ENCODE measurements around the gene CMTM4. TPM values are rescaled to one million over a fixed set of nuclear protein-coding genes. Genes with fewer than 3 reads are reported as not detected.
A peak's percentile ranks its signal among the peaks of the same experiment; 100 is the strongest.

The CMTM4 gene
- total and polyA plus RNA-seq, 2 of the 8 experiments (the other 6 are each of a cell fraction or from before 2014, with no cell fraction given), result 35.3 to 51.7 TPM

DNA sequence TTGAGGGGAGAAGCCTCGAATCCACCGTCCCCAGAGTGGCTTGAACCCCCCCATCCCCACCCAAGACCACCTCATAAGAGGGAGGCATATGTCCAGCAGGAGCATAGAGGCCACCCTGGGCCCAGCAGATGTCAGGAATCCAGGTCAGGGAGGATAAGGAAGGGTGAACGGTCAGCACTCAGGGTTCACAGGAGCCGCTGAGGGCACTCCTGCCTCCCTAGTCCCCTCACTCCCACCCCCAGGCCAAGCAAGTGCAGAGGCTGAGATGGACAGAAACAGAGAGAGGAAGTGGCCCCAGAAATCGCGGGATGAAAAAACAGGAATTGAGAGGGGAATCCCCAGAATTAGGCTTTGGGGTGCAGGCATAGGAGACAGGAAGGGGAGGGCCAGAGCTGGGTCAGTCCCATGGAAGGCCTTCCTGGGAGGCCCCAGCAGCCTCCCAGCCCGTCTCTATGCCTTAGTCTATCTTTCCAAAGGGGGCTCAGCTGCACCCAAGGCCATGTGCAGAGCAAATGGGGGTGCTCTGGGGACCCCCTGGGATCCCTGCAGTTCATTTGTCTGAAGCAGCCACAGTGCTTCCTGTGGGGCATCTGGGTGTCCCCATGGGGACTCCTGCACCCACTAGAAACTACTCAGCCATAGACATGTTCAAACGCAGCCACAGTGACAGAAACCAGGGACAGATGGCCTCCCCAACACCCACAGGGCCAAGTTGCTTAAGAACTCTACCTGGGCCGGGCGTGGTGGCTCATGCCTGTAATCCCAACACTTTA, 90.4 kb downstream of the CMTM4 start:
- no peak overlapping the region for H3K27ac ChIP-seq (ENCODE audit: low read depth, low read length)
- H4K91ac ChIP-seq (replicated peaks; ENCODE audit: insufficient read length, low read length), result no peak overlapping the region
- H2AK5ac ChIP-seq (ENCODE audit: low read depth, low read length), result peak overlapping the region; percentile 69; the same call in 1 of the 2 replicates
- H3K23ac ChIP-seq (ENCODE audit: insufficient read length), result no peak overlapping the region
- POLR2A ChIA-PET (ENCODE audit: partially characterized antibody), result no interaction called here
- no peak overlapping the region for H2AFZ ChIP-seq (ENCODE audit: low read length)
- H2BK20ac ChIP-seq (ENCODE audit: low read length), result no peak overlapping the region
- peak overlapping the region; percentile 71 for H3K4ac ChIP-seq (replicated peaks; ENCODE audit: insufficient read length, low read depth, low read length)
- no peak overlapping the region for H3K9ac ChIP-seq (replicated peaks in 1 of 4; ENCODE audit: extremely low read depth in 1 of 4, low read depth in 3 of 4, low read length in 3 of 4)
- DNase-seq (ENCODE audit: low read depth in 1 of 2, low spot score in 2 of 2) (no peak), FAIRE-seq (no peak)
- peak overlapping the region; percentile 60; the same call in 1 of the 2 replicates for H2BK12ac ChIP-seq (ENCODE audit: low read depth, low read length)
- TF ChIP-seq SIN3A (conservative IDR thresholded peaks at IDR 0.05 in 1 of 2, IDR thresholded peaks at IDR 0.05 in 1 of 2; ENCODE audit: low read depth in 1 of 2, low read length in 2 of 2) (0 out of 4 replicates have a peak, but pooled peaks of 1 of the 2 experiments have one; percentile 7), SP4 (IDR thresholded peaks at IDR 0.05; ENCODE audit: low read length) (no peak)
- H4K20me1 ChIP-seq (replicated peaks in 1 of 2; ENCODE audit: control insufficient read depth in 1 of 2, insufficient read depth in 2 of 2, low read length in 2 of 2), result peaks cover 1 to 13% of the 10 kb centered on the region in 2 experiments
- H4K8ac ChIP-seq (ENCODE audit: extremely low read depth, insufficient read depth, low read length), result peak overlapping the region; percentile 35
- peaks cover 5% of the 10 kb centered on the region; the same call in 1 of the 2 replicates for H3K79me1 ChIP-seq (ENCODE audit: low read depth, low read length)
- H3K56ac ChIP-seq (replicated peaks; ENCODE audit: insufficient read length, low read depth, low read length), result no peak overlapping the region
- H3K9me3 ChIP-seq (ENCODE audit: insufficient read depth in 2 of 2, low read depth in 1 of 2, low read length in 1 of 2), result no peaks in the 10 kb centered on the region
- no peak overlapping the region for H3K14ac ChIP-seq (ENCODE audit: insufficient read length)
- peaks cover 0 to 27% (median 13%) of the 10 kb centered on the region in 4 experiments; a peak in 6 of 7 replicates for H3K4me1 ChIP-seq (replicated peaks in 1 of 4; ENCODE audit: control insufficient read depth in 3 of 4, insufficient read depth in 4 of 4, low read length in 3 of 4)
- H3K18ac ChIP-seq (ENCODE audit: extremely low read depth, low read length), result 0 out of 2 replicates have a peak overlapping the region, but pooled peaks have one; percentile 19
- peaks cover 0 to 3% of the 10 kb centered on the region in 2 experiments; a peak in 2 of 4 replicates for H3K79me2 ChIP-seq (ENCODE audit: control insufficient read depth in 1 of 2, insufficient read depth in 2 of 2, low read length in 2 of 2)
- H2BK15ac ChIP-seq (ENCODE audit: low read length), result 0 out of 2 replicates have a peak overlapping the region, but pooled peaks have one; percentile 29
- H3K4me2 ChIP-seq (ENCODE audit: insufficient read depth in 1 of 2, low read depth in 2 of 2, low read length in 2 of 2), result peak overlapping the region; percentile 47 to 68
- H3K23me2 ChIP-seq (ENCODE audit: low read depth, low read length), result peaks cover 5% of the 10 kb centered on the region
- H2BK120ac ChIP-seq (replicated peaks; ENCODE audit: low read depth, low read length), result no peak overlapping the region
- peak overlapping the region; percentile 53 to 96 (median 54); a peak in 4 of 8 replicates for H3K4me3 ChIP-seq (ENCODE audit: extremely low read depth in 1 of 4, insufficient read depth in 2 of 4, low read depth in 3 of 4, low read length in 4 of 4)
- H3K27me3 ChIP-seq (replicated peaks in 1 of 4; ENCODE audit: control insufficient read depth in 3 of 4, extremely low read depth in 1 of 4, insufficient read depth in 3 of 4, low read length in 3 of 4), result no peaks in the 10 kb centered on the region
- CTCF ChIA-PET (ENCODE audit: partially characterized antibody), result interaction anchor here (0.9 to 6.4 kb wide), 5 partner anchors 9 to 95 kb away, joined by 3 to 57 read pairs (median 12); no protein-coding TSS in a partner anchor
- no peak overlapping the region for H4K5ac ChIP-seq (ENCODE audit: insufficient read length, low read depth, low read length)
- no peak overlapping the region for H2BK5ac ChIP-seq (ENCODE audit: low read depth, low read length)
- 78% methylated on average over 8 of the region's 10 CpGs; no CpG with 5 or more reads in 1 of the 2 experiments for WGBS, 2 experiments (ENCODE audit: extremely low coverage in 1 of 2, insufficient coverage in 1 of 2, insufficient read length in 1 of 2, insufficient replicate concordance in 2 of 2, low coverage in 1 of 2, low lambda C conversion rate in 2 of 2, missing lambda C conversion rate in 1 of 2)
- H3K36me3 ChIP-seq (ENCODE audit: control insufficient read depth in 2 of 4, insufficient read depth in 4 of 4, low read length in 3 of 4), result peaks cover 3 to 8% (median 8%) of the 10 kb centered on the region in 4 experiments; a peak in 4 of 8 replicates

Data from H1 (cell line).